Measurements from ENCODE around the gene RMDN3. TPM values are rescaled to one million over a fixed set of nuclear protein-coding genes. Genes with fewer than 3 reads are reported as not detected.

The RMDN3 gene
- total and polyA plus RNA-seq, 4 donors = 27.5 to 33.8 (median 30.2) TPM

- Histone ChIP-seq H3K27me3 (ENCODE audit: control insufficient read depth in 4 of 4, insufficient read depth in 4 of 4, low read length in 3 of 4) (no peaks in the 10 kb centered on the region), H3K4me1 (ENCODE audit: control insufficient read depth in 4 of 4, insufficient read depth in 4 of 4, low read length in 3 of 4) (peaks cover 16 to 60% (median 50%) of the 10 kb centered on the region in 4 donors), H3K36me3 (ENCODE audit: control insufficient read depth in 4 of 4, insufficient read depth in 3 of 4, low read depth in 1 of 4, low read length in 3 of 4) (no peaks in the 10 kb centered on the region), H3K27ac (ENCODE audit: low read depth in 1 of 2, low read length in 2 of 2) (no peak overlapping the region), H3K9ac (ENCODE audit: low read depth in 1 of 2, low read length in 2 of 2) (no peak overlapping the region), H3K9me3 (ENCODE audit: control insufficient read depth in 4 of 4, low read length in 3 of 4) (no peaks in the 10 kb centered on the region), H3K4me3 (ENCODE audit: low read depth in 1 of 3, low read length in 3 of 3) (no peak overlapping the region)
- TF ChIP-seq HNF4A (conservative IDR thresholded peaks at IDR 0.05) (peak; percentile 50 to 53), SP1 (IDR thresholded peaks at IDR 0.05) (peak; percentile 22), FOXA1 (IDR thresholded peaks at IDR 0.05) (no peak), RXRA (IDR thresholded peaks at IDR 0.05) (peak in 1 of 2 donors; percentile 10), CTCF (IDR thresholded peaks at IDR 0.05; ENCODE audit: low read depth, low read length, missing input control) (peak; percentile 27), YY1 (IDR thresholded peaks at IDR 0.05) (no peak), HNF4G (IDR thresholded peaks at IDR 0.05) (peak; percentile 22), RAD21 (IDR thresholded peaks at IDR 0.05) (peak; percentile 6 to 28)
- DNase-seq (ENCODE audit: low spot score) = no peak
- WGBS = 42% methylated on average over 1 of the region's 1 CpG
Measured at GRCh38 chr15:40803688-40804087, 48.6 kb upstream of the RMDN3 start.

- H3K27ac ChIP-seq (ENCODE audit: low read depth in 1 of 2, low read length in 2 of 2) = peak overlapping the region in 1 of 2 donors; percentile 6
- no peak overlapping the region for H3K9ac ChIP-seq (ENCODE audit: low read depth in 1 of 2, low read length in 2 of 2)
- H3K4me1 ChIP-seq (ENCODE audit: control insufficient read depth in 4 of 4, insufficient read depth in 4 of 4, low read length in 3 of 4) = peaks cover 16 to 54% (median 44%) of the 10 kb centered on the region in 4 donors
- H3K36me3 ChIP-seq (ENCODE audit: control insufficient read depth in 4 of 4, insufficient read depth in 3 of 4, low read depth in 1 of 4, low read length in 3 of 4) = no peaks in the 10 kb centered on the region
- TF ChIP-seq HNF4G (IDR thresholded peaks at IDR 0.05) = no peak
- no peak for TF ChIP-seq EGR1 (IDR thresholded peaks at IDR 0.05; ENCODE audit: low read depth in 2 of 2)
- TF ChIP-seq RAD21 (IDR thresholded peaks at IDR 0.05) = no peak
- no peak for TF ChIP-seq NR2F2 (IDR thresholded peaks at IDR 0.05)
- peak in 1 of 2 donors; percentile 36 for TF ChIP-seq RXRA (IDR thresholded peaks at IDR 0.05)
- no peak for TF ChIP-seq ATF3 (IDR thresholded peaks at IDR 0.05)
- peak; percentile 26 for TF ChIP-seq YY1 (IDR thresholded peaks at IDR 0.05)
- no peak for TF ChIP-seq FOXA1 (IDR thresholded peaks at IDR 0.05)
- TF ChIP-seq TAF1 (conservative IDR thresholded peaks at IDR 0.05) = no peak
- TF ChIP-seq MAX (IDR thresholded peaks at IDR 0.05) = no peak
- TF ChIP-seq REST (IDR thresholded peaks at IDR 0.05) = peak; percentile 11
- TF ChIP-seq CTCF (IDR thresholded peaks at IDR 0.05; ENCODE audit: low read depth, low read length, missing input control) = no peak
- TF ChIP-seq HNF4A (conservative IDR thresholded peaks at IDR 0.05) = peak in 1 of 2 donors; percentile 43
- TF ChIP-seq FOXA2 (IDR thresholded peaks at IDR 0.05) = no peak
- no peak for TF ChIP-seq JUND (IDR thresholded peaks at IDR 0.05)
- no peak for TF ChIP-seq ZBTB33 (IDR thresholded peaks at IDR 0.05)
- no peak for TF ChIP-seq SP1 (IDR thresholded peaks at IDR 0.05)
- no peak for TF ChIP-seq GABPA (IDR thresholded peaks at IDR 0.05 in 1 of 2, conservative IDR thresholded peaks at IDR 0.05 in 1 of 2)
- no peak overlapping the region for H3K4me3 ChIP-seq (ENCODE audit: low read depth in 1 of 3, low read length in 3 of 3)
- no peaks in the 10 kb centered on the region for H3K27me3 ChIP-seq (ENCODE audit: control insufficient read depth in 4 of 4, insufficient read depth in 4 of 4, low read length in 3 of 4)
- whole genome bisulfite sequencing = 50% methylated on average over 2 of the region's 2 CpGs
- H3K9me3 ChIP-seq (ENCODE audit: control insufficient read depth in 4 of 4, low read length in 3 of 4) = no peaks in the 10 kb centered on the region
- no peak for DNase-seq (ENCODE audit: low spot score)
Measured at GRCh38 chr15:40803076-40803475, 48.0 kb upstream of the RMDN3 start.
